Activated T-helper 1 cell treated with anti-CD3 and anti-CD28 coated beads, Interleukin-12 subunit alpha, Interleukin-12 subunit beta, Interleukin-2, Interleukin-4 antibody, amounts not matched to agents 30 ng/mL and 10 ng/mL and 1 ng/mL, durations not matched to agents 14 hours and 24 hours and 36 hours (primary cell): ENCODE measurements around the gene OR2T33. TPM values are rescaled to one million over a fixed set of nuclear protein-coding genes. Genes with fewer than 3 reads are reported as not detected.

Experiments used
- DNase-seq: peaks from one replicate; pipeline ENCODE4 v3.0.0; 2021; ENCODE audit warnings: low spot score
- H3K27ac Mint-ChIP-seq: one replicate; pipeline ENCODE4 v1.8.0; 2021; ENCODE audit warnings: mild to moderate bottlenecking, mixed read lengths
- H3K27me3 Mint-ChIP-seq: one replicate; pipeline ENCODE4 v1.8.0; 2022; ENCODE audit warnings: mild to moderate bottlenecking, moderate library complexity, mixed read lengths; ENCODE audit not compliant: insufficient read depth
- H3K36me3 Mint-ChIP-seq: one replicate; pipeline ENCODE4 v1.8.0; 2021; ENCODE audit warnings: low read depth, mixed read lengths
- H3K4me1 Mint-ChIP-seq: one replicate; pipeline ENCODE4 v1.8.0; 2021; ENCODE audit warnings: low read depth, mixed read lengths
- H3K4me3 Mint-ChIP-seq: one replicate; pipeline ENCODE4 v1.8.0; 2021; ENCODE audit warnings: mild to moderate bottlenecking, moderate library complexity, mixed read lengths
- H3K9me3 Mint-ChIP-seq: one replicate; pipeline ENCODE4 v1.8.0; 2021; ENCODE audit warnings: mixed read lengths
- intact Hi-C: fragments of 100-400 bp; cut with micrococcal nuclease; formaldehyde crosslinking; loops from one replicate; pipeline ENCODE4 v1.15.1; 2024
- total RNA-seq: library from RNA; stranded (reverse); gene quantifications from 2 replicates; pipeline ENCODE4 v1.2.3, GENCODE V29; 2022

OR2T33 gene
- total RNA-seq, 1 donor from 2014 or later, result not detected

DNA sequence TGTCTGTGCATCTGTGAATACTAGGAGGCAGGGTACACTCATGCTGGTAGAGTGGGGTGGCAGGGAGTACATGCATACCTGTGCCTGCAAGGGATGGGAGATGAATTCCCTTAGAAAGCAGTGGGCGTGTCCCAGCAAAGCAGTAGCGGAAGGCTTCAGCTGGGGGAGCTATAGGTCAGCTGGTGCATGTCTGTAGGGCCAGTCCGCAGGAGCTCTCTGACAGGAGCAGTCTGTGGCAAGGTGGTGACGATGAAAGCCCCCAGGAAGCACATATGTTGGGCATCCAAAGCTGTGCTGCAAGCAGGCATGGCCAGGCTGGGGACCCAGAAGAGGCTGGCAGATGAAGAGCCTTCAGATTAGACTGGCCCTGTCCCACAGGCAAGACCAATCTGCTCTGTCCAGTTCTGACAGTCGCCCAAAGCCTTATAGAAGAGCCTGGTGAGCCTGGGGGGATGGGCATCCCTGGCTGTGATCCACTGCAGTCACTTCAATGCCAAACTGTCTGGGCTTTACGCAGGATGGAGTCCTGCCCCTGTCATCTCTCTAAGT lies 48.3 kb downstream of the OR2T33 start:
- no peak for DNase-seq
- Mint-ChIP-seq H3K27ac (no peak overlapping the region), H3K27me3 (no peaks in the 10 kb centered on the region), H3K4me3 (no peak overlapping the region), H3K9me3 (no peaks in the 10 kb centered on the region), H3K4me1 (no peaks in the 10 kb centered on the region), H3K36me3 (no peaks in the 10 kb centered on the region)
- intact Hi-C loops, result no loop called here

DNA sequence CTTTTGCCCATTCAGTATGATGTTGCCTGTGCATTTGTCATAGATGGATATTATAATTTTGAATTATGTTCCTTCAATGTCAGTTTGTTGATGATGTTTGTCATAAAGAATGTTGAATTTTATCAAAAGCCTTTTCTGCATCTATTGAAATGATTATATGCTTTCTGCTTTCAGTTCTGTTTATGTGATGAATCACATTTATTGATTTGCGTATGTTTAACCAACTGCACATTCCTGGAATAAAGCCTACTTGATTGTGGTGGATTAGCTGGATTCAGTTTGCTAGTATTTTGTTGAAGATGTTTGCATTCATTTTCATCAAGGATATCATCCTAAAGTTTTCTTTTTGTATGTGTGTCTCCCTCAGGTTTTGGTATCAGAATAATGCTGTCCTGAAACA lies 52.2 kb downstream of the OR2T33 start:
- H3K9me3 Mint-ChIP-seq, result no peaks in the 10 kb centered on the region
- no peaks in the 10 kb centered on the region for H3K4me1 Mint-ChIP-seq
- H3K27ac Mint-ChIP-seq, result no peak overlapping the region
- H3K4me3 Mint-ChIP-seq, result no peak overlapping the region
- no peaks in the 10 kb centered on the region for H3K36me3 Mint-ChIP-seq
- no peaks in the 10 kb centered on the region for H3K27me3 Mint-ChIP-seq
- no peak for DNase-seq
- intact Hi-C loops, result no loop called here

Other genes with a start within 250 kb of the OR2T33 start
- 0.07 and 0.08 TPM in 2 replicates for gene OR2L2, start 247.9 kb downstream of the OR2T33 start, total RNA-seq
- not detected in 2 replicates for gene OR2L3, start 231.1 kb downstream of the OR2T33 start, total RNA-seq
- not detected in 2 replicates for gene OR2L13, start 182.8 kb downstream of the OR2T33 start, total RNA-seq
- not detected in 2 replicates for gene OR2M5, start 132.8 kb downstream of the OR2T33 start, total RNA-seq
- gene OR2M2, start 103.2 kb downstream of the OR2T33 start, total RNA-seq, result not detected in 2 replicates
- gene OR2M3, start 80.7 kb downstream of the OR2T33 start, total RNA-seq, result not detected in 2 replicates
- gene OR2M4, start 46.6 kb downstream of the OR2T33 start, total RNA-seq, result not detected in 2 replicates
- gene OR2T12, start 25.4 kb upstream of the OR2T33 start, total RNA-seq, result not detected in 2 replicates
- not detected in 2 replicates for gene OR2M7, start 46.6 kb upstream of the OR2T33 start, total RNA-seq
- gene OR14C36, start 70.8 kb upstream of the OR2T33 start, total RNA-seq, result not detected in 2 replicates
- gene OR2T4, start 83.7 kb upstream of the OR2T33 start, total RNA-seq, result not detected in 2 replicates
- not detected in 2 replicates for gene OR2T6, start 97.8 kb upstream of the OR2T33 start, total RNA-seq
- not detected in 2 replicates for gene OR2T1, start 125.1 kb upstream of the OR2T33 start, total RNA-seq
- gene OR2T2, start 167.7 kb upstream of the OR2T33 start, total RNA-seq, result not detected in 2 replicates
- gene OR2T3, start 195.4 kb upstream of the OR2T33 start, total RNA-seq, result not detected in 2 replicates
- gene OR2T5, start 210.6 kb upstream of the OR2T33 start, total RNA-seq, result not detected in 2 replicates
- not detected in 2 replicates for gene OR2G6, start 230.1 kb upstream of the OR2T33 start, total RNA-seq